SK-N-SH (cell line): ENCODE results near the gene PDZK1. TPM values are rescaled to one million over a fixed set of nuclear protein-coding genes. Genes with fewer than 3 reads are reported as not detected.

Source experiments
- CTCF ChIA-PET: fragments of 300-600, 350-600 bp; formaldehyde crosslinking; extraction: SDS; loops from one replicate; lab custom pipeline; 2021; lab: Yijun Ruan, JAX
- POLR2A ChIA-PET: fragments of 350-600 bp; sonication (Branson Sonifier 250); formaldehyde crosslinking; extraction: SDS; loops from one replicate; lab custom pipeline; 2020; ENCODE audit warnings: antibody characterized with exemption, inconsistent platforms; lab: Yijun Ruan, JAX
- DNase-seq: peaks from one replicate; pipeline ENCODE4 v3.0.0; 2012
- H2AFZ ChIP-seq: fragments of 200-600 bp; sonication (generic); 2 replicates; pipeline ENCODE4 v1.8.1; 2016; ENCODE audit warnings: antibody characterized with exemption, mild to moderate bottlenecking, low read depth
- H3F3A ChIP-seq: fragments of 200-600 bp; sonication (generic); replicated peaks from 2 replicates; pipeline ENCODE3; 2016; ENCODE audit warnings: antibody characterized with exemption, mild to moderate bottlenecking; ENCODE audit not compliant: insufficient read depth
- H3K27ac ChIP-seq, 2 experiments: fragments of 200-500 bp in 1 of 2; fragments of 200-600 bp in 1 of 2; sonication (Bioruptor generic) in 1 of 2; sonication (generic), shearing (Covaris generic) in 1 of 2; 2 replicates each; pipeline versions ENCODE4 v1.5.1 to v1.6.1; 2014 to 2016; ENCODE audit warnings: low read depth in 2 of 2, inconsistent platforms in 1 of 2, low read length in 1 of 2, mild to moderate bottlenecking in 1 of 2, mixed read lengths in 1 of 2
- H3K27me3 ChIP-seq: fragments of 200-600 bp; sonication (generic), shearing (Covaris generic); 2 replicates; pipeline ENCODE4 v1.6.1; 2016; ENCODE audit warnings: mixed run types; ENCODE audit not compliant: insufficient read depth
- H3K36me3 ChIP-seq, 2 experiments: fragments of 200-500 bp in 1 of 2; fragments of 200-600 bp in 1 of 2; sonication (Bioruptor generic) in 1 of 2; sonication (generic) in 1 of 2; replicated peaks in 1 of 2; 2 replicates each; pipeline versions ENCODE3 to v1.5.1; 2014 to 2016; ENCODE audit warnings: low read length in 1 of 2, mild to moderate bottlenecking in 1 of 2; ENCODE audit not compliant: insufficient read depth in 2 of 2, control insufficient read depth in 1 of 2
- H3K4me1 ChIP-seq, 2 experiments: fragments of 200-500 bp in 1 of 2; fragments of 200-600 bp in 1 of 2; sonication (Bioruptor generic) in 1 of 2; sonication (generic), shearing (Covaris generic) in 1 of 2; 2 replicates each; pipeline versions ENCODE4 v1.5.1 to v1.6.1; 2014 to 2016; ENCODE audit warnings: low read depth in 1 of 2, low read length in 1 of 2, mixed run types in 1 of 2; ENCODE audit not compliant: insufficient read depth in 2 of 2, control insufficient read depth in 1 of 2
- H3K4me2 ChIP-seq: fragments of 200-600 bp; sonication (generic), shearing (Covaris generic); 2 replicates; pipeline ENCODE4 v1.6.1; 2017; ENCODE audit warnings: mixed run types
- H3K4me3 ChIP-seq, 2 experiments: fragments of 200-500 bp in 1 of 2; fragments of 200-600 bp in 1 of 2; sonication (Bioruptor generic) in 1 of 2; sonication (generic), shearing (Covaris generic) in 1 of 2; 2 replicates each; pipeline versions ENCODE4 v1.5.1 to v1.8.1; 2014 to 2016; ENCODE audit warnings: low read depth in 2 of 2, inconsistent platforms in 1 of 2, low read length in 1 of 2, mild to moderate bottlenecking in 1 of 2, mixed read lengths in 1 of 2, moderate library complexity in 1 of 2
- H3K79me2 ChIP-seq: fragments of 200-600 bp; sonication (generic); 2 replicates; pipeline ENCODE4 v1.8.1; 2017; ENCODE audit warnings: mild to moderate bottlenecking; ENCODE audit not compliant: insufficient read depth
- H3K9ac ChIP-seq: fragments of 200-600 bp; sonication (generic); 2 replicates; pipeline ENCODE4 v1.6.1; 2017; ENCODE audit warnings: mixed run types
- H3K9me2 ChIP-seq: fragments of 200-600 bp; sonication (generic); 2 replicates; pipeline ENCODE4 v1.6.1; 2017; ENCODE audit warnings: mixed run types
- H3K9me3 ChIP-seq: fragments of 200-600 bp; sonication (generic); 2 replicates; pipeline ENCODE4 v1.6.1; 2017; ENCODE audit warnings: mixed run types, mild to moderate bottlenecking, moderate library complexity
- H4K20me1 ChIP-seq: fragments of 200-600 bp; sonication (generic); 2 replicates; pipeline ENCODE4 v1.6.1; 2017; ENCODE audit warnings: mild to moderate bottlenecking, mixed run types; ENCODE audit not compliant: insufficient read depth
- CHD2 ChIP-seq: fragments of 150-350 bp; IDR thresholded peaks from 2 replicates; pipeline ENCODE4 v1.6.1; 2018; ENCODE audit warnings: low read length; ENCODE audit not compliant: partially characterized antibody
- EP300 ChIP-seq, 2 experiments: IDR thresholded peaks; 2 replicates each; pipeline versions ENCODE4 v1.4.0 to v1.6.1; 2012; ENCODE audit warnings: borderline replicate concordance in 1 of 2, low read depth in 1 of 2, low read length in 1 of 2
- EZH2phosphoT487 ChIP-seq: fragments of 200-600 bp; sonication (generic); IDR thresholded peaks from 2 replicates; pipeline ENCODE4 v1.6.1; 2017; ENCODE audit warnings: low read depth, mixed run types, mild to moderate bottlenecking, antibody characterized with exemption, moderate library complexity, borderline replicate concordance
- FOXJ3 ChIP-seq: sonication (generic); formaldehyde crosslinking; IDR thresholded peaks from 2 replicates; pipeline ENCODE4 v1.5.1; 2020; ENCODE audit warnings: mild to moderate bottlenecking, missing genetic modification reagents
- FOXM1 ChIP-seq: IDR thresholded peaks from 2 replicates; pipeline ENCODE4 v1.4.0; 2012; ENCODE audit warnings: low read depth, mild to moderate bottlenecking
- GABPA ChIP-seq: IDR thresholded peaks from 2 replicates; pipeline ENCODE4 v1.4.0; 2012; ENCODE audit warnings: low read depth, mild to moderate bottlenecking
- JUND ChIP-seq: IDR thresholded peaks from 2 replicates; pipeline ENCODE4 v1.4.0; 2012
- MEF2A ChIP-seq: IDR thresholded peaks from 2 replicates; pipeline ENCODE4 v1.4.0; 2012; ENCODE audit warnings: low read depth, borderline replicate concordance
- NRF1 ChIP-seq: IDR thresholded peaks from 2 replicates; pipeline ENCODE4 v1.6.1; 2012; ENCODE audit warnings: low read depth, mild to moderate bottlenecking, low read length
- POLR2AphosphoS5 ChIP-seq: IDR thresholded peaks from 2 replicates; pipeline ENCODE4 v1.6.1; 2012; ENCODE audit warnings: low read depth, low read length
- RCOR1 ChIP-seq: fragments of 150-350 bp; IDR thresholded peaks from 2 replicates; pipeline ENCODE4 v1.6.1; 2017; ENCODE audit warnings: antibody characterized with exemption, low read length
- RXRA ChIP-seq: IDR thresholded peaks from 2 replicates; pipeline ENCODE4 v1.4.0; 2012; ENCODE audit warnings: low read depth, mild to moderate bottlenecking, borderline replicate concordance
- SIN3A ChIP-seq: IDR thresholded peaks from 2 replicates; pipeline ENCODE4 v1.6.1; 2012; ENCODE audit warnings: low read depth, mild to moderate bottlenecking, low read length, moderate library complexity, borderline replicate concordance
- TAF1 ChIP-seq: IDR thresholded peaks from 2 replicates; pipeline ENCODE4 v1.6.1; 2012; ENCODE audit warnings: low read depth, mild to moderate bottlenecking, low read length, moderate library complexity, borderline replicate concordance
- TCF12 ChIP-seq: IDR thresholded peaks from 2 replicates; pipeline ENCODE4 v1.4.0; 2012
- YY1 ChIP-seq: IDR thresholded peaks from 2 replicates; pipeline ENCODE4 v1.4.0; 2012; ENCODE audit warnings: low read depth, mild to moderate bottlenecking
- WGBS: methylation state at CpG from one replicate; pipeline ENCODE4 v1.1.6; 2017; ENCODE audit warnings: low lambda C conversion rate; 5-methylcytosine and 5-hydroxymethylcytosine counted together
- polyA plus RNA-seq, 3 experiments: library from polyadenylated mRNA; depleted of rRNA; stranded (reverse); fragments of >200 nt; gene quantifications; 2 replicates each; pipeline ENCODE4 v1.2.3, GENCODE V29; 2012
- TF ChIP-seq, protein P1 (sequence below): fragments of 150-350 bp; IDR thresholded peaks from 2 replicates; pipeline ENCODE4 v1.6.1; 2016; ENCODE audit warnings: mild to moderate bottlenecking, low read depth, low read length
- TF ChIP-seq, protein P2 (sequence below): IDR thresholded peaks from 2 replicates; pipeline ENCODE4 v1.6.1; 2012; ENCODE audit warnings: mild to moderate bottlenecking, low read depth, low read length, moderate library complexity
- TF ChIP-seq, protein P3 (sequence below): IDR thresholded peaks from 2 replicates; pipeline ENCODE4; 2012

The PDZK1 gene
- polyA plus RNA-seq (2012; rRNA removed): 0.16 and 0.24 TPM in 2 replicates
- polyA plus RNA-seq (2012; cell fraction: cytosol; rRNA removed): 0.29 and 0.33 TPM in 2 replicates
- polyA plus RNA-seq (2012; cell fraction: nucleus; rRNA removed): 0.56 and 0.67 TPM in 2 replicates

DNA sequence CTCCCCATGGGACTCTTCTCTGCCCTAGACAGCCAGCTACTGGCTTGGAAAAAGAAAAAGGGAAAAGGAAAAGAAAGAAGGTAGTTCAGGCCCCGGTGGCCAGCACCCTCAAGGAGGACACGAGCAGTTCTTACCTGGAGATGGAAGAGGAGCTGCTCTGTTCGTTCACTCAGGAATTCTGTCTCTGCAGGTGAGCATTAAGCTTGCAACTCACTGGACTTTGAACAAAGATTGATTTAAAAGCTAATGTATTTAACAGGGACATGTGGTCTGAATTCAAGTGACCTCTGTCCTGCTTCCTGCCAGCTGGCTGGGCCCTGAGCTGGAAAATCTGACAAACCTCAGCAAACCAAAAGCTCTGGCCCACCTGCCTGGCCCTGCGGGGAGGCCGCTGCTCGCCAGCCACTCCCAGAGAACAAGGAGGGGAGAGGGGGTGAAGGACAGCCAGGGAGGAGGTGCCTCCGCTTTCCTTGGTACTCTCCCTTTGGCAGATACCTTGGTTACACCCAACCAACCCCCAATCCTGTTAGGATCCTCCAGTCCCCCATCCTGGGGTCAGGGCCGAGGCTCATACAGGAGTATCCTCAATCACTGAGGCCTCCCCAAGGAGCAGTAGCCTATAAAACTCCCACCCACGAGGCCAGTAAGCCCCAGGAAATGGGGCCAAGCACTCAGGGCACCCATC lies at the start of gene PDZK1:
Gene PDZK1, minus strand, starts transcription at position 186 of the 685 bp plus-strand sequence. CDS start 19,347 bp downstream, outside the sequence.
- H3K4me3 ChIP-seq: no peak within 1 kb of the TSS
- peak within 1 kb of the TSS in 1 of 2 experiments; percentile 19; a peak in 2 of 4 replicates for H3K27ac ChIP-seq
- H3F3A ChIP-seq: no peaks in the 10 kb centered on the region
- no peaks in the 10 kb centered on the region for H3K79me2 ChIP-seq
- H3K9me3 ChIP-seq: no peaks in the 10 kb centered on the region
- WGBS: 88% methylated on average over 7 of the region's 9 CpGs
- no peaks in the 10 kb centered on the region for H3K27me3 ChIP-seq
- no peak within 1 kb of the TSS for H2AFZ ChIP-seq
- H4K20me1 ChIP-seq: no peaks in the 10 kb centered on the region
- peaks cover 0 to 16% of the 10 kb centered on the region in 2 experiments; a peak in 1 of 4 replicates for H3K4me1 ChIP-seq
- peak; percentile 21 for DNase-seq
- H3K36me3 ChIP-seq: no peaks in the 10 kb centered on the region
- H3K9me2 ChIP-seq: no peaks in the 10 kb centered on the region
- TF ChIP-seq EZH2phosphoT487 (no peak), NRF1 (no peak), FOXJ3 (CRISPR knock-in tag) (no peak), TCF12 (no peak), JUND (no peak), TAF1 (no peak), POLR2AphosphoS5 (no peak), SIN3A (no peak)
- TF ChIP-seq, protein P1, sequence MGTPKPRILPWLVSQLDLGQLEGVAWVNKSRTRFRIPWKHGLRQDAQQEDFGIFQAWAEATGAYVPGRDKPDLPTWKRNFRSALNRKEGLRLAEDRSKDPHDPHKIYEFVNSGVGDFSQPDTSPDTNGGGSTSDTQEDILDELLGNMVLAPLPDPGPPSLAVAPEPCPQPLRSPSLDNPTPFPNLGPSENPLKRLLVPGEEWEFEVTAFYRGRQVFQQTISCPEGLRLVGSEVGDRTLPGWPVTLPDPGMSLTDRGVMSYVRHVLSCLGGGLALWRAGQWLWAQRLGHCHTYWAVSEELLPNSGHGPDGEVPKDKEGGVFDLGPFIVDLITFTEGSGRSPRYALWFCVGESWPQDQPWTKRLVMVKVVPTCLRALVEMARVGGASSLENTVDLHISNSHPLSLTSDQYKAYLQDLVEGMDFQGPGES: no peak
- no peak within 1 kb of the TSS for H3K4me2 ChIP-seq
- H3K9ac ChIP-seq: no peak within 1 kb of the TSS
- ChIA-PET CTCF (interaction anchor here (7.9 kb wide), 1 partner anchor 14 kb away, joined by 70 read pairs; the partner anchor contains the start of gene CD160), POLR2A (no interaction called here)

DNA sequence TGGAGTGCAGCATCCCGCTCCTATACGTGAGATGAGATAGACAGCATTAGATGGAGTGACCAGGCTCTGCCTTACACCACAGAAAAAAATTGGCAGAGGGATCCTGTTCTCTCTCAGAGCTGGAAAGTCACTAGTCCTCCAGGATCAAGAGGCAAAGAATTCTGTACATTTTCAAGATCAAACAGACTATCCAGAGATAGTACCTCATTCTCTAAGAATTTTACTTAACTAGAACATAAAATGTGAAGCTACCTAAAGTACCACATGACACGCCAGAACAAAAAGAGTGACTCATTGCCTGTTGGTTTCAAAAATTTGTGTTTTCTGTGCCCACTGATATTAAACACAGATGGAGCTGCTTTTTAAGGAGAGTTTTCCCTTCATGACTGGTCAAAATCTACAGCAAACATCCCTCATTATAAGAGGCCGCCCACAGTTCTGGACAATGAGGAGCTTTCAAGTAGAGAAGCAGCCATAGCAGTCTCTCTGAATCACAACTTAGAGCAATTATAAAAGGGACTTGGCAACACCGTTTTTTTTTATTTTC lies 44.4 kb upstream of the PDZK1 start:
- H3K36me3 ChIP-seq: peaks cover 25 to 40% of the 10 kb centered on the region in 2 experiments
- no peak overlapping the region for H2AFZ ChIP-seq
- ChIA-PET POLR2A (no interaction called here), CTCF (interaction anchor here (0.7 to 1.7 kb wide), 4 partner anchors 8 to 31 kb away, joined by 3 to 8 read pairs (median 3); no protein-coding TSS in a partner anchor)
- H3K79me2 ChIP-seq: no peaks in the 10 kb centered on the region
- no peaks in the 10 kb centered on the region for H3K9me3 ChIP-seq
- peaks cover 10 to 31% of the 10 kb centered on the region in 2 experiments for H3K4me1 ChIP-seq
- H3K27ac ChIP-seq: peak overlapping the region; percentile 92 to 96
- no peak for DNase-seq
- H3K4me3 ChIP-seq: peak overlapping the region; percentile 15 to 36; a peak in 2 of 4 replicates
- H3K27me3 ChIP-seq: no peaks in the 10 kb centered on the region
- H4K20me1 ChIP-seq: no peaks in the 10 kb centered on the region
- H3K4me2 ChIP-seq: peak overlapping the region; percentile 76
- H3F3A ChIP-seq: peaks cover 32% of the 10 kb centered on the region
- peak overlapping the region; percentile 53; the same call in 1 of the 2 replicates for H3K9ac ChIP-seq
- H3K9me2 ChIP-seq: no peaks in the 10 kb centered on the region
- WGBS: 21% methylated on average over 5 of the region's 5 CpGs
- TF ChIP-seq GABPA: no peak
- TF ChIP-seq CHD2: no peak
- peak; percentile 55; the same call in 1 of the 2 replicates for TF ChIP-seq YY1
- TF ChIP-seq RCOR1: no peak
- TF ChIP-seq FOXM1: peak; percentile 89
- TF ChIP-seq, protein P2, sequence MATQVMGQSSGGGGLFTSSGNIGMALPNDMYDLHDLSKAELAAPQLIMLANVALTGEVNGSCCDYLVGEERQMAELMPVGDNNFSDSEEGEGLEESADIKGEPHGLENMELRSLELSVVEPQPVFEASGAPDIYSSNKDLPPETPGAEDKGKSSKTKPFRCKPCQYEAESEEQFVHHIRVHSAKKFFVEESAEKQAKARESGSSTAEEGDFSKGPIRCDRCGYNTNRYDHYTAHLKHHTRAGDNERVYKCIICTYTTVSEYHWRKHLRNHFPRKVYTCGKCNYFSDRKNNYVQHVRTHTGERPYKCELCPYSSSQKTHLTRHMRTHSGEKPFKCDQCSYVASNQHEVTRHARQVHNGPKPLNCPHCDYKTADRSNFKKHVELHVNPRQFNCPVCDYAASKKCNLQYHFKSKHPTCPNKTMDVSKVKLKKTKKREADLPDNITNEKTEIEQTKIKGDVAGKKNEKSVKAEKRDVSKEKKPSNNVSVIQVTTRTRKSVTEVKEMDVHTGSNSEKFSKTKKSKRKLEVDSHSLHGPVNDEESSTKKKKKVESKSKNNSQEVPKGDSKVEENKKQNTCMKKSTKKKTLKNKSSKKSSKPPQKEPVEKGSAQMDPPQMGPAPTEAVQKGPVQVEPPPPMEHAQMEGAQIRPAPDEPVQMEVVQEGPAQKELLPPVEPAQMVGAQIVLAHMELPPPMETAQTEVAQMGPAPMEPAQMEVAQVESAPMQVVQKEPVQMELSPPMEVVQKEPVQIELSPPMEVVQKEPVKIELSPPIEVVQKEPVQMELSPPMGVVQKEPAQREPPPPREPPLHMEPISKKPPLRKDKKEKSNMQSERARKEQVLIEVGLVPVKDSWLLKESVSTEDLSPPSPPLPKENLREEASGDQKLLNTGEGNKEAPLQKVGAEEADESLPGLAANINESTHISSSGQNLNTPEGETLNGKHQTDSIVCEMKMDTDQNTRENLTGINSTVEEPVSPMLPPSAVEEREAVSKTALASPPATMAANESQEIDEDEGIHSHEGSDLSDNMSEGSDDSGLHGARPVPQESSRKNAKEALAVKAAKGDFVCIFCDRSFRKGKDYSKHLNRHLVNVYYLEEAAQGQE: no peak
- peak; percentile 98 for TF ChIP-seq TCF12
- 0 out of 2 replicates have a peak, but pooled peaks have one; percentile 45 for TF ChIP-seq RXRA
- peak; percentile 89 for TF ChIP-seq MEF2A
- TF ChIP-seq SIN3A: peak; percentile 83; the same call in 1 of the 2 replicates
- TF ChIP-seq, protein P3, sequence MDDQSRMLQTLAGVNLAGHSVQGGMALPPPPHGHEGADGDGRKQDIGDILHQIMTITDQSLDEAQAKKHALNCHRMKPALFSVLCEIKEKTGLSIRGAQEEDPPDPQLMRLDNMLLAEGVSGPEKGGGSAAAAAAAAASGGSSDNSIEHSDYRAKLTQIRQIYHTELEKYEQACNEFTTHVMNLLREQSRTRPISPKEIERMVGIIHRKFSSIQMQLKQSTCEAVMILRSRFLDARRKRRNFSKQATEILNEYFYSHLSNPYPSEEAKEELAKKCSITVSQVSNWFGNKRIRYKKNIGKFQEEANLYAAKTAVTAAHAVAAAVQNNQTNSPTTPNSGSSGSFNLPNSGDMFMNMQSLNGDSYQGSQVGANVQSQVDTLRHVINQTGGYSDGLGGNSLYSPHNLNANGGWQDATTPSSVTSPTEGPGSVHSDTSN: peak; percentile 57
- TF ChIP-seq EP300 (IDR thresholded peaks at IDR 0.05; ENCODE audit: borderline replicate concordance in 1 of 2, low read depth in 1 of 2, low read length in 1 of 2): peak in 1 of 2 experiments; percentile 83; a peak in 2 of 4 replicates
- peak; percentile 95 for TF ChIP-seq JUND
